Neural crest cell (in vitro differentiated cells): ENCODE results near the gene ABCA3. TPM values are rescaled to one million over a fixed set of nuclear protein-coding genes. Genes with fewer than 3 reads are reported as not detected.

ENCODE experiments used
- DNase-seq: peaks from one replicate; pipeline ENCODE4 v3.0.0; 2021; ENCODE audit warnings: low read depth, mixed read lengths, low spot score
- H3K27ac Mint-ChIP-seq: one replicate; pipeline ENCODE4 v1.8.0; 2021; ENCODE audit warnings: mild to moderate bottlenecking, mixed read lengths; ENCODE audit not compliant: unreplicated experiment
- H3K27me3 Mint-ChIP-seq: 2 replicates; pipeline ENCODE4 v1.8.0; 2021; ENCODE audit warnings: low read depth, mild to moderate bottlenecking, mixed read lengths
- H3K36me3 Mint-ChIP-seq: 2 replicates; pipeline ENCODE4 v1.8.0; 2021; ENCODE audit warnings: low read depth, mild to moderate bottlenecking, mixed read lengths
- H3K4me1 Mint-ChIP-seq: 2 replicates; pipeline ENCODE4 v1.8.0; 2021; ENCODE audit warnings: mixed read lengths
- H3K4me3 Mint-ChIP-seq: one replicate; pipeline ENCODE4 v1.8.0; 2021; ENCODE audit warnings: mild to moderate bottlenecking, mixed read lengths
- H3K9me3 Mint-ChIP-seq: 2 replicates; pipeline ENCODE4 v1.8.0; 2021; ENCODE audit warnings: mixed read lengths
- CTCF ChIP-seq: fragments of 200-600 bp; sonication (generic); conservative IDR thresholded peaks from 2 replicates; pipeline ENCODE4 v1.5.0; 2021; ENCODE audit warnings: antibody characterized with exemption, mild to moderate bottlenecking
- total RNA-seq: library from RNA; stranded (reverse); gene quantifications from 2 replicates; pipeline ENCODE4 v1.2.1, GENCODE V29; 2021

ABCA3 gene
- total RNA-seq, 1 donor from 2014 or later: 19.6 TPM

GRCh38 chr16:2364638-2365210 lies 24.2 kb upstream of the ABCA3 start:
- Mint-ChIP-seq H3K27ac (no peak overlapping the region), H3K4me3 (no peak overlapping the region), H3K4me1 (no peaks in the 10 kb centered on the region), H3K9me3 (no peaks in the 10 kb centered on the region), H3K27me3 (peaks cover 72% of the 10 kb centered on the region), H3K36me3 (no peaks in the 10 kb centered on the region)
- DNase-seq: no peak
- no peak for TF ChIP-seq CTCF

GRCh38 chr16:2362218-2362617 lies 21.7 kb upstream of the ABCA3 start:
- Mint-ChIP-seq H3K36me3 (peaks cover 2% of the 10 kb centered on the region), H3K4me3 (no peak overlapping the region)
- no peak for TF ChIP-seq CTCF

GRCh38 chr16:2361129-2361528 lies 20.6 kb upstream of the ABCA3 start:
- Mint-ChIP-seq H3K9me3 (peaks cover 3% of the 10 kb centered on the region), H3K4me1 (no peaks in the 10 kb centered on the region), H3K4me3 (no peak overlapping the region), H3K27ac (no peak overlapping the region), H3K27me3 (peaks cover 63% of the 10 kb centered on the region), H3K36me3 (peaks cover 2% of the 10 kb centered on the region)
- DNase-seq: no peak
- no peak for TF ChIP-seq CTCF

More at GRCh38 chr16:2362218-2362617, 21.7 kb upstream of the ABCA3 start:
- Mint-ChIP-seq H3K9me3 (peaks cover 3% of the 10 kb centered on the region), H3K4me1 (no peaks in the 10 kb centered on the region), H3K27me3 (peaks cover 73% of the 10 kb centered on the region), H3K27ac (no peak overlapping the region)
- no peak for DNase-seq

GRCh38 chr16:2359919-2360318 lies 19.4 kb upstream of the ABCA3 start:
- no peak overlapping the region for H3K4me3 Mint-ChIP-seq
- H3K27ac Mint-ChIP-seq: no peak overlapping the region
- peaks cover 3% of the 10 kb centered on the region for H3K9me3 Mint-ChIP-seq
- H3K27me3 Mint-ChIP-seq: peaks cover 58% of the 10 kb centered on the region
- H3K4me1 Mint-ChIP-seq: no peaks in the 10 kb centered on the region
- no peak for DNase-seq
- peaks cover 2% of the 10 kb centered on the region for H3K36me3 Mint-ChIP-seq
- no peak for TF ChIP-seq CTCF

GRCh38 chr16:2358811-2359210 lies 18.3 kb upstream of the ABCA3 start:
- peaks cover 3% of the 10 kb centered on the region for H3K9me3 Mint-ChIP-seq
- TF ChIP-seq CTCF: no peak
- no peak overlapping the region for H3K27ac Mint-ChIP-seq

GRCh38 chr16:2357331-2357730 lies 16.8 kb upstream of the ABCA3 start:
- DNase-seq: no peak
- Mint-ChIP-seq H3K27me3 (peaks cover 67% of the 10 kb centered on the region), H3K4me1 (no peaks in the 10 kb centered on the region), H3K9me3 (peaks cover 3% of the 10 kb centered on the region), H3K36me3 (peaks cover 2% of the 10 kb centered on the region), H3K27ac (no peak overlapping the region), H3K4me3 (no peak overlapping the region)
- no peak for TF ChIP-seq CTCF

More at GRCh38 chr16:2358811-2359210, 18.3 kb upstream of the ABCA3 start:
- H3K4me3 Mint-ChIP-seq: no peak overlapping the region
- no peaks in the 10 kb centered on the region for H3K4me1 Mint-ChIP-seq
- H3K27me3 Mint-ChIP-seq: peaks cover 57% of the 10 kb centered on the region
- H3K36me3 Mint-ChIP-seq: peaks cover 2% of the 10 kb centered on the region
- DNase-seq: no peak
